OCI-LY1 (cell line): ENCODE data around the gene CPLANE2.

Experiments used
- EZH2 ChIP-seq: fragments of 200-600 bp; sonication (generic), shearing (Covaris generic); IDR thresholded peaks from 2 replicates; pipeline ENCODE4 v1.8.0; 2017; ENCODE audit warnings: borderline replicate concordance, mixed run types, mild to moderate bottlenecking, antibody characterized with exemption, low read length, moderate library complexity, mixed read lengths
- TF ChIP-seq, protein P1 (sequence below): fragments of 200-600 bp; sonication (generic), shearing (Covaris generic); IDR thresholded peaks from 2 replicates; pipeline ENCODE4 v1.5.1; 2017; ENCODE audit warnings: mild to moderate bottlenecking, antibody characterized with exemption, low read length, moderate library complexity, mixed read lengths

DNA sequence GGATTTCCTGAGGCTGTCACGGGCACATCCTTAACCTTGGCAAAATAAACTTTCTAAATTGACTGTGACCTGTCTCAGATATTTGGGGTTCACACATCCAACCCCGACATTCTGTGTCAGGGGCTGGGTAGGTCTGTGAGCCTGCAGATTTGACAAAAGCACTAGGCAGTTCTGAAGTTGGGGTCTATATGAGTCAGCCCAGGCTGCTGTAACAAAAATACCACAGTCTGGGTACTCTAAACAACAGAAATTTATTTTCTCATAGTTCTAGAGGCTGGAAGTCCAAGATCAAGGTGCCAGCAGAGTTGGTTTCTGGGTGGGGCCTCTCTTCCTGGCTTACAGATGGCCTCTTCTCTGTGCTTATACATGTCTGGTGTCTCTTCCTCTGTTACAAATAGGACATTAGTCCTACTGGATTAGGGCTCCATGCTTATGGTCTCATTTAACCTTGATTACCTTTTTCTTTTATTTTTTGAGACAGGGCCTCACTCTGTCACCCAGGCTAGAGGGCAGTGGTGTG is 3.0 kb upstream of the CPLANE2 start:
- TF ChIP-seq, protein P1, sequence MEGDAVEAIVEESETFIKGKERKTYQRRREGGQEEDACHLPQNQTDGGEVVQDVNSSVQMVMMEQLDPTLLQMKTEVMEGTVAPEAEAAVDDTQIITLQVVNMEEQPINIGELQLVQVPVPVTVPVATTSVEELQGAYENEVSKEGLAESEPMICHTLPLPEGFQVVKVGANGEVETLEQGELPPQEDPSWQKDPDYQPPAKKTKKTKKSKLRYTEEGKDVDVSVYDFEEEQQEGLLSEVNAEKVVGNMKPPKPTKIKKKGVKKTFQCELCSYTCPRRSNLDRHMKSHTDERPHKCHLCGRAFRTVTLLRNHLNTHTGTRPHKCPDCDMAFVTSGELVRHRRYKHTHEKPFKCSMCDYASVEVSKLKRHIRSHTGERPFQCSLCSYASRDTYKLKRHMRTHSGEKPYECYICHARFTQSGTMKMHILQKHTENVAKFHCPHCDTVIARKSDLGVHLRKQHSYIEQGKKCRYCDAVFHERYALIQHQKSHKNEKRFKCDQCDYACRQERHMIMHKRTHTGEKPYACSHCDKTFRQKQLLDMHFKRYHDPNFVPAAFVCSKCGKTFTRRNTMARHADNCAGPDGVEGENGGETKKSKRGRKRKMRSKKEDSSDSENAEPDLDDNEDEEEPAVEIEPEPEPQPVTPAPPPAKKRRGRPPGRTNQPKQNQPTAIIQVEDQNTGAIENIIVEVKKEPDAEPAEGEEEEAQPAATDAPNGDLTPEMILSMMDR: no peak
- no peak for TF ChIP-seq EZH2
